Activated T-cell treated with anti-CD3 and anti-CD28 coated beads, Interleukin-2, amount 50 U/mL, for 4 hours (primary cell): ENCODE measurements around the gene SLC25A45. TPM values are rescaled to one million over a fixed set of nuclear protein-coding genes. Genes with fewer than 3 reads are reported as not detected.

Experiments
- ATAC-seq, 2 donors: fragments of 200-7000 bp; cut with Tn5 transposase; one replicate each; pipeline ENCODE4 v1.10.0; 2021
- DNase-seq: peaks from one replicate; pipeline ENCODE4 v3.0.0-alpha.2; 2020
- H3K27me3 Mint-ChIP-seq: one replicate; pipeline ENCODE4 v1.8.0; 2021; ENCODE audit warnings: low read depth, mixed read lengths
- H3K36me3 Mint-ChIP-seq: one replicate; pipeline ENCODE4 v1.8.0; 2022; ENCODE audit warnings: mixed read lengths; ENCODE audit not compliant: insufficient read depth
- H3K4me1 Mint-ChIP-seq: one replicate; pipeline ENCODE4 v1.8.0; 2021; ENCODE audit warnings: low read depth, mixed read lengths
- H3K4me3 Mint-ChIP-seq: one replicate; pipeline ENCODE4 v1.8.0; 2021; ENCODE audit warnings: mild to moderate bottlenecking, moderate library complexity, mixed read lengths
- H3K9me3 Mint-ChIP-seq: one replicate; pipeline ENCODE4 v1.8.0; 2021; ENCODE audit warnings: mixed read lengths
- total RNA-seq, 3 donors: library from RNA; stranded (reverse); gene quantifications; one replicate each; pipeline ENCODE4 v1.2.1, GENCODE V29; 2021

SLC25A45 gene
- total RNA-seq, 3 donors from 2014 or later, result 7.0 to 11.1 (median 9.5) TPM

- H3K27me3 Mint-ChIP-seq, result no peaks in the 10 kb centered on the region
These were observed 7.9 kb upstream of the SLC25A45 start for GRCh38 chr11:65390099-65390941.

GRCh38 chr11:65389294-65389980 is 7.0 kb upstream of the SLC25A45 start:
- H3K27me3 Mint-ChIP-seq, result no peaks in the 10 kb centered on the region

More at GRCh38 chr11:65390099-65390941, 7.9 kb upstream of the SLC25A45 start:
- H3K4me1 Mint-ChIP-seq, result peaks cover 47% of the 10 kb centered on the region
- no peaks in the 10 kb centered on the region for H3K9me3 Mint-ChIP-seq
- H3K4me3 Mint-ChIP-seq, result no peak overlapping the region
- DNase-seq, result no peak
- no peak for ATAC-seq
- H3K36me3 Mint-ChIP-seq, result peaks cover 3% of the 10 kb centered on the region

GRCh38 chr11:65388731-65389130 is 6.3 kb upstream of the SLC25A45 start:
- H3K9me3 Mint-ChIP-seq, result no peaks in the 10 kb centered on the region
- no peak for DNase-seq
- H3K4me1 Mint-ChIP-seq, result peaks cover 63% of the 10 kb centered on the region
- peak overlapping the region; percentile 69 for H3K4me3 Mint-ChIP-seq
- peaks cover 3% of the 10 kb centered on the region for H3K36me3 Mint-ChIP-seq
- no peak for ATAC-seq
- H3K27me3 Mint-ChIP-seq, result no peaks in the 10 kb centered on the region

More at GRCh38 chr11:65389294-65389980, 7.0 kb upstream of the SLC25A45 start:
- peaks cover 56% of the 10 kb centered on the region for H3K4me1 Mint-ChIP-seq
- no peak overlapping the region for H3K4me3 Mint-ChIP-seq
- no peak for ATAC-seq
- DNase-seq, result no peak
- H3K36me3 Mint-ChIP-seq, result peaks cover 3% of the 10 kb centered on the region
- H3K9me3 Mint-ChIP-seq, result no peaks in the 10 kb centered on the region

GRCh38 chr11:65386307-65387140 is 4.1 kb upstream of the SLC25A45 start, which contains the start of gene FRMD8:
TSS of gene FRMD8 (plus strand) at chr11:65386637. CDS start at chr11:65387037, 400 bp downstream.
- Mint-ChIP-seq H3K9me3 (no peaks in the 10 kb centered on the region), H3K27me3 (no peaks in the 10 kb centered on the region)
- ATAC-seq, result peak; percentile 42 to 53

GRCh38 chr11:65384301-65384889 is 1.9 kb upstream of the SLC25A45 start:
- DNase-seq (no peak), ATAC-seq (no peak)
- Mint-ChIP-seq H3K36me3 (peaks cover 3% of the 10 kb centered on the region), H3K9me3 (no peaks in the 10 kb centered on the region), H3K4me3 (peak overlapping the region; percentile 54), H3K27me3 (no peaks in the 10 kb centered on the region), H3K4me1 (peaks cover 67% of the 10 kb centered on the region)

More at GRCh38 chr11:65386307-65387140, 4.1 kb upstream of the SLC25A45 start, which contains the start of gene FRMD8:
- DNase-seq, result peak; percentile 89
- H3K4me3 Mint-ChIP-seq, result peak within 1 kb of the TSS; percentile 94
- H3K36me3 Mint-ChIP-seq, result peaks cover 3% of the 10 kb centered on the region
- H3K4me1 Mint-ChIP-seq, result peaks cover 79% of the 10 kb centered on the region

- Mint-ChIP-seq H3K4me1 (peaks cover 61% of the 10 kb centered on the region), H3K36me3 (peaks cover 3% of the 10 kb centered on the region), H3K27me3 (no peaks in the 10 kb centered on the region), H3K9me3 (no peaks in the 10 kb centered on the region), H3K4me3 (peak overlapping the region; percentile 54)
- no peak for ATAC-seq
- DNase-seq, result no peak
These were observed 1.3 kb upstream of the SLC25A45 start for GRCh38 chr11:65383778-65384177.

- DNase-seq, result no peak
- H3K9me3 Mint-ChIP-seq, result no peaks in the 10 kb centered on the region
- peak overlapping the region; percentile 85 for H3K4me3 Mint-ChIP-seq
- H3K27me3 Mint-ChIP-seq, result no peaks in the 10 kb centered on the region
- H3K36me3 Mint-ChIP-seq, result no peaks in the 10 kb centered on the region
- H3K4me1 Mint-ChIP-seq, result peaks cover 52% of the 10 kb centered on the region
- ATAC-seq, result no peak
These were observed 440 bp upstream of the SLC25A45 start for GRCh38 chr11:65382804-65383368.

GRCh38 chr11:65381716-65382032 is 772 bp downstream of the SLC25A45 start:
- H3K36me3 Mint-ChIP-seq, result no peaks in the 10 kb centered on the region
- no peaks in the 10 kb centered on the region for H3K9me3 Mint-ChIP-seq
- H3K4me1 Mint-ChIP-seq, result peaks cover 46% of the 10 kb centered on the region
- no peaks in the 10 kb centered on the region for H3K27me3 Mint-ChIP-seq
- H3K4me3 Mint-ChIP-seq, result peak overlapping the region; percentile 85
- no peak for DNase-seq
- peak in 1 of 2 donors; percentile 1 for ATAC-seq

GRCh38 chr11:65380460-65381119 is 1.9 kb downstream of the SLC25A45 start:
- DNase-seq (no peak), ATAC-seq (no peak)
- no peaks in the 10 kb centered on the region for H3K9me3 Mint-ChIP-seq
- H3K4me3 Mint-ChIP-seq, result no peak overlapping the region
- peaks cover 40% of the 10 kb centered on the region for H3K4me1 Mint-ChIP-seq
- H3K36me3 Mint-ChIP-seq, result no peaks in the 10 kb centered on the region
- no peaks in the 10 kb centered on the region for H3K27me3 Mint-ChIP-seq

GRCh38 chr11:65379698-65380459 is 2.6 kb downstream of the SLC25A45 start:
- no peaks in the 10 kb centered on the region for H3K36me3 Mint-ChIP-seq
- no peaks in the 10 kb centered on the region for H3K9me3 Mint-ChIP-seq
- no peak for ATAC-seq
- DNase-seq, result no peak
- peaks cover 33% of the 10 kb centered on the region for H3K4me1 Mint-ChIP-seq
- no peak overlapping the region for H3K4me3 Mint-ChIP-seq
- H3K27me3 Mint-ChIP-seq, result no peaks in the 10 kb centered on the region

- Mint-ChIP-seq H3K36me3 (no peaks in the 10 kb centered on the region), H3K27me3 (no peaks in the 10 kb centered on the region), H3K4me3 (no peak overlapping the region), H3K4me1 (peaks cover 25% of the 10 kb centered on the region), H3K9me3 (no peaks in the 10 kb centered on the region)
- ATAC-seq (no peak), DNase-seq (no peak)
These were observed 3.4 kb downstream of the SLC25A45 start for GRCh38 chr11:65378928-65379638.

- ATAC-seq (no peak), DNase-seq (no peak)
- Mint-ChIP-seq H3K4me3 (no peak overlapping the region), H3K27me3 (no peaks in the 10 kb centered on the region), H3K9me3 (no peaks in the 10 kb centered on the region), H3K36me3 (no peaks in the 10 kb centered on the region), H3K4me1 (peaks cover 18% of the 10 kb centered on the region)
These were observed 4.1 kb downstream of the SLC25A45 start for GRCh38 chr11:65378208-65378927.
